22Rv1 (cell line): ENCODE results near the gene GLRX2.

Experiments used
- H3K27ac ChIP-seq: fragments of 450-650 bp; 2 replicates; pipeline ENCODE4 v1.5.1; 2017
- CTCF ChIP-seq: fragments of 450-650 bp; IDR thresholded peaks from 2 replicates; pipeline ENCODE4 v1.5.1; 2017; ENCODE audit warnings: mild to moderate bottlenecking
- ZFX ChIP-seq: fragments of 450-650 bp; IDR thresholded peaks from 2 replicates; pipeline ENCODE4 v1.6.1; 2017; ENCODE audit warnings: antibody characterized with exemption, borderline replicate concordance

The GLRX2 gene

DNA sequence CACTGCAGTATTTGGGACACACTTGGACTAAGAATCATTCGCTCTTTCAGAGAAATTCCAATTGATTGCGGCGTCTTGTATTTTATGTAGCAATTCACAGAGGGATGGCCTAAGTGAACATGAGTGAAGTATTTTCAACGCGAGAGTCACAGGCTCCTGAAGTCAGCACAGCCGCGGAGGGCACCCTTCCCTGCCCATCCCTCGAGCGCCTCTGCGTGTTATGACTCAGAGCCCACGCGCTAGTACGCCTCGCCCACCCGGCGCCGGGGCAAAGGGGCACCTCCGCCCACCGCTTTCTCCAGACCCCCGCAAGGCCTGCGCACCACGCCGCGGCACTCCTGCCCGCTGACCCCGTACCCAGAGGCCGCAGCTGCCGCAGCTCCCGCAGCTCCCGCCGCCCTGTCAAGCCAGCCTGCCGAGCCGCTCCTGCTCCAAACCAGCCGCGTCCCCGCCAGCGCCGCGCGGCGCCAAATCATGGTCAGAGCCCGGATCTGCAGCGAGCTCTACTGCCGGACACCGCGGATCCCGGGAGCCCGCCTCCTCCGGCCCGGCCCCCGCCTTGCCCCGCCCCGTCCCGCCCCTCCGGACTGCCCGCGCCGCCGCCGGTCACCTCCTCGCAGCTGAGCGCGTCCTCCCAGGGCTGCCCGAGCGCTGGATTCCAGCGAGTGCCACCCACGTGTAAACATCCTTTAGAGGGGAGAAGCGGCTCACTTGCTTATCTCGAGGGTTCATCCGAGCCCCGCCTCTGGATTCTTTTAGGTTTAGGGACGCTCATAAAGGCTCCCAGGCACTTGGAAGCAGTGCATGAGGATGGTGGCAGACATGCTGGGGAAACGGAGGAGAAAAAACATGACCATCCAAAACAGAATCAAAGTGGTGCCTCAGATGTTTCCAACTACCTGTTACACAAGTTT is at the start of gene GLRX2:
GLRX2 (minus strand) TSS at position 508 of the 914 bp plus-strand sequence; CDS start at position 476, 32 bp downstream.
- H3K27ac ChIP-seq = peak within 1 kb of the TSS; percentile 89
- peak; percentile 49 for TF ChIP-seq CTCF
- TF ChIP-seq ZFX = no peak

DNA sequence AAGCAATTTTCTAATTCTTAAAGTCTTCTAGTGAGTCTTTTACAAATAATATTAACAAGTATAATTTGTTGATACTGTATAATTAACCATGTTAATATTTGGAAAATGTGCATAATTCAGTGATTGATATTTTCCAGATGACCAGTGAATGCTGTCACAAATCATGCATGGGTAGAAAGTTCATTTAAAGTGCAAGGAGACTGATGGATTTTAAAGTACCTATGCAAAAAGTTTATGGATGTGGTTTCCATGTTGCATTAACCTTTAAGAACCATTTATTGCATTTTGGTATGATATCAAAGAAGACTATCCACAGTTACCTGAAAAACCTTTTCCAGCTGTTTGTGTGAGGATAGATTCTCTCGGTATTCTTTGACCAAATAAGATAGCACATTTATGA is 39.8 kb upstream of the GLRX2 start:
- H3K27ac ChIP-seq = no peak overlapping the region
- TF ChIP-seq ZFX (no peak), CTCF (no peak)

DNA sequence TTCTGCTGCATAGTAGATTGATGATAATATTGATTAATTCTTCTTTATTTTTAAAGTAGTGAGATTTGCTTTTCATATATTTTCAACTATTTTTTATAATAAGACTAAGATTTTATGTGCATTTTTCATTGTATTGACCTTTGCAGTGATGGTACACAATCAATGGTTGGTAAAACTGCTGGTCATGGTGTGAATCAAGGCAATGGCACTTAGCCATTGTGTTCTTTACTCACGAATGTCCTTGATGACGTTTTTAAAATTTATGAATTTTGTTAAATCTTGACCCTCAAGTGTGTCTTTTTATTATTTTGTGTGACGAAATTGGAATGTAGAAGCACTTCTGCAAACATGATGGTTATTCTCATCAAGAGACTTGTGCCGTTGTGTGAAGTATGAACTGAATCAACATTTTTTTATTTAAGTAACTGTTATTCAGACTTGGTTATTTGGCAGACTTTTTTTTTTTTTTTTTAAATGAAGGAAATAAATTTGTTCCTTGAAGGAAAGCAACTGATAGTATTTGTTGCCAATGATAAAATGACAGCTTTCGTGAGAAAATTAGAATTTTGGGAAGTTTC is 39.2 kb upstream of the GLRX2 start:
- no peak for TF ChIP-seq CTCF
- TF ChIP-seq ZFX = no peak
- no peak overlapping the region for H3K27ac ChIP-seq

DNA sequence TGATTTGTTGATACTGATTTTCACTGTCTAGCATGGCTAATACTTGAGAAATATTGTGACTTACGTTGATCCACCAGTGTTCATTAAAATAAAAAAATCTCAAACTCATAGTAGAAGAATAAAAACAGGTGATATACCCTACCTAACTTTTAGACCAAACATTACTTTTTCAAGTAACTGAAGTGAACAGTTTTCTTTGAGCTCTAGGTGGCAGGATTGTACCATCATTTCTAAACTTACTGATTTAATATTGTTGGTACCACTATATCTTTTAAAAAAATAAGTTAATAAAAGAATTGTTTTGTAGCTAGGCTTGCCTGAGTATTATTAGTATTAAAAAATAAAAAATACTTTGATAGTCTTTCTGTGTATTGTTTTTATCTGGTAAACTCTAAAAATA is 38.1 kb upstream of the GLRX2 start:
- no peak overlapping the region for H3K27ac ChIP-seq
- TF ChIP-seq ZFX (no peak), CTCF (peak; percentile 70)

DNA sequence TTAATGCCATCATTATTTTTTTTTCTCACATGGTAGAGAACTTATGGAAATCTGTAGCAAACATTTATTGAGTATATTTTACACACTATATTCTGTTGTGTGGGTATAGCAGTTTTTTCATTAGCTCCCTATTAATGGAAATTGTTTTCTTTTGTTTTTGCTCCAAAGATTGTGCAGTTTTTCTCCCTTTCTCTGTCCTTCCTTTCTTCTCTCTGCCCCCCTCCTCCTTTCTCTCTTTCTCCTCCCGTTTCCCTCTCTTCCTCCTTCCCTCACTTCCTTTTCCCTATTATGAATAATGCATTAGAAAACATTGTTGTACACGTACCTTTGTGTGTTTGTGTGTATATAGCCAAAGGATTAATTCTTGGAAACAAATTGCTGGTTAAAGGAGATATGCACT is 37.2 kb upstream of the GLRX2 start:
- no peak for TF ChIP-seq CTCF
- TF ChIP-seq ZFX = no peak
- no peak overlapping the region for H3K27ac ChIP-seq

GRCh38 chr1:193141804-193142203 is 36.6 kb upstream of the GLRX2 start:
- H3K27ac ChIP-seq = no peak overlapping the region
- TF ChIP-seq ZFX = no peak
- no peak for TF ChIP-seq CTCF

DNA sequence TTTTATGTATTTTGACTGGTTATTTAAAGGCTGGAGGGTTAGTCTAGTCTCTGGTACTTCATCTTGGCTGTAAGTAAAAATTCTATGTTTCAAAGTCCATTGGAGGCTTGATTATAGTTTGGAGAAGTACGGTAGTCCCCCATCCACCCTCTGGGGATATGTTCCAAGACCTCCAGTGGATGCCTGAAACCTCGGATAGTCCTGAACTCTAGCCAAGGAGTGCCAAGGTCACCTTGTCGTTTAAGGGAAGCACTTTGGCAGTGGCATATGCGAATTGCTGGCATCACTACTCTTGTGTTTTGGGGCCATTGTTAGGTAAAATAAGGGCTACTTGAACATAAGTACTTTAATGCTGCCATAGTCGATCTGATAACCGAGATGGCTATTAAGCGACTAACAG is 35.0 kb upstream of the GLRX2 start:
- H3K27ac ChIP-seq = no peak overlapping the region
- TF ChIP-seq CTCF (no peak), ZFX (no peak)
